ENCODE data around the gene WWOX.

DNA sequence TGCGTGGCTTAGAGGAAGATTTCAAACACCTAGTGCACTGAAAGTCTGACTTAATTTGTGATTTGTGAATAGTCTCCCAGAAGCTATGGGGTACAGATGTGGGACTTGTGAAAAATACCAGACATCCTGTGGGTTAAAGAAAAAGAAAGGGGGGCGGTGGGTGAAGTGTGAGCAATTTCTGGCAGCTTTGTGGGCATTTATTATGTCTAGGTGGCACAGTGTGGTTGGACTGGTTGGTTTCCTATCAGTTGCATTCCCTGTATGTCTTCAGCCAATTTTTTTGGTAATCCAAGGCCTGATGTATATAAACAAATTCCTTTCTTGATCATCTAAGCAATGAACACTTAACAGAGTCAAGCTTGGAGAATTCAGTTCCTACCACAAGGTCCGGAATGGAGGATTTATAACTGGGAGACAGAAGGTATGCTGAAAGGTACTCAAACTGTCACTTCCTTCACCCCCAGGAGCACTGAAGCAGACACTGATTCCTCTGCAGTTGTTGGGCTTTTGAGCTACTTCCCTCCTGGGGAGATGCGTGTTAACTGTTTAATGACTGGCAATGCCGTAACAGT is 211.6 kb downstream of the WWOX start:
- TF ChIP-seq, protein P1, sequence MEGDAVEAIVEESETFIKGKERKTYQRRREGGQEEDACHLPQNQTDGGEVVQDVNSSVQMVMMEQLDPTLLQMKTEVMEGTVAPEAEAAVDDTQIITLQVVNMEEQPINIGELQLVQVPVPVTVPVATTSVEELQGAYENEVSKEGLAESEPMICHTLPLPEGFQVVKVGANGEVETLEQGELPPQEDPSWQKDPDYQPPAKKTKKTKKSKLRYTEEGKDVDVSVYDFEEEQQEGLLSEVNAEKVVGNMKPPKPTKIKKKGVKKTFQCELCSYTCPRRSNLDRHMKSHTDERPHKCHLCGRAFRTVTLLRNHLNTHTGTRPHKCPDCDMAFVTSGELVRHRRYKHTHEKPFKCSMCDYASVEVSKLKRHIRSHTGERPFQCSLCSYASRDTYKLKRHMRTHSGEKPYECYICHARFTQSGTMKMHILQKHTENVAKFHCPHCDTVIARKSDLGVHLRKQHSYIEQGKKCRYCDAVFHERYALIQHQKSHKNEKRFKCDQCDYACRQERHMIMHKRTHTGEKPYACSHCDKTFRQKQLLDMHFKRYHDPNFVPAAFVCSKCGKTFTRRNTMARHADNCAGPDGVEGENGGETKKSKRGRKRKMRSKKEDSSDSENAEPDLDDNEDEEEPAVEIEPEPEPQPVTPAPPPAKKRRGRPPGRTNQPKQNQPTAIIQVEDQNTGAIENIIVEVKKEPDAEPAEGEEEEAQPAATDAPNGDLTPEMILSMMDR (IDR thresholded peaks at IDR 0.05; ENCODE audit: low read depth, low read length), result no peak
- TF ChIP-seq MYC (IDR thresholded peaks at IDR 0.05; ENCODE audit: low read depth, low read length) (no peak), POLR2A (IDR thresholded peaks at IDR 0.05; ENCODE audit: extremely low read depth, insufficient read length) (no peak), MAX (IDR thresholded peaks at IDR 0.05; ENCODE audit: low read depth, low read length) (no peak)

Measured in NB4 (cell line).